Fibroblast of skin of abdomen (primary cell): ENCODE measurements around the gene UTF1.

ENCODE experiments used
- DNase-seq: peaks from one replicate; pipeline ENCODE4 v3.0.0-alpha.2; 2013

The UTF1 gene

GRCh38 chr10:133279326-133280226 lies 49.6 kb downstream of the UTF1 start:
- no peak for DNase-seq

DNA sequence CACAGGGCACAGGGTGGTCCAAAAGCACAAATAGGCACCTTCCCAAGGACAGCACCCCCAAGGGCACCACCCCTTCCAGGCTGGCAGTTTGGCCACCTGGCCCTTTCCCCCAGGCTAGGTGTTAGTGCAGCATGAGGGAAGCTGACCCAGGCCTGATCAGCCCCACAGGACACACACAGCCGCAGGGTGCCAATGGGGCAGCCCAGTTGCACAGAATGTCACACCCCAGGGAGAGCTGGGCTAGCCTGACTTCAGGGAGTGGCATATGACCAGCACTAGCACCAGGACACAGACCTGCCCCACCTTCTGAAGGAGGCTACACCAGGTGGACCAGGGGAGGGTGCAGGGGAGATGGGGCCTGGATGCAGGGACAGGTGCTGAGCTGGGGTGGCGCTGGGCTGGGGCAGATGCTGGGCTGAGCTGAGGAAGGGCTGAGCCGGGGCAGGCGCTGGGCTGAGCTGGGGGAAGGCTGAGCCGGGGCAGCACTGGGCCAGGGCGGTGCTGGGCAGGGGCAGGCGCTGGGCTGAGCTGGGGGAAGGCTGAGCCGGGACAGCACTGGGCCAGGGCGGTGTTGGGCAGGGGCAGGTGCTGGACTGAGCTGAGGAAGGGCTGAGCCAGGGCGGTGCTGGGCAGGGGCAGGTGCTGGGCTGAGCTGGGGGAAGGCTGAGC lies 50.5 kb downstream of the UTF1 start:
- no peak for DNase-seq

GRCh38 chr10:133281084-133281483 lies 51.1 kb downstream of the UTF1 start:
- DNase-seq: no peak
